GM12873 (cell line): ENCODE data around the gene UMODL1.

Source experiments
- TF ChIP-seq, protein P1 (sequence below): IDR thresholded peaks from 2 replicates; pipeline ENCODE4 v1.5.1; 2012; ENCODE audit warnings: low read depth, mild to moderate bottlenecking, moderate library complexity, low read length, control low read depth; ENCODE audit not compliant: insufficient read depth; ENCODE audit errors: missing control alignments

UMODL1 gene

DNA sequence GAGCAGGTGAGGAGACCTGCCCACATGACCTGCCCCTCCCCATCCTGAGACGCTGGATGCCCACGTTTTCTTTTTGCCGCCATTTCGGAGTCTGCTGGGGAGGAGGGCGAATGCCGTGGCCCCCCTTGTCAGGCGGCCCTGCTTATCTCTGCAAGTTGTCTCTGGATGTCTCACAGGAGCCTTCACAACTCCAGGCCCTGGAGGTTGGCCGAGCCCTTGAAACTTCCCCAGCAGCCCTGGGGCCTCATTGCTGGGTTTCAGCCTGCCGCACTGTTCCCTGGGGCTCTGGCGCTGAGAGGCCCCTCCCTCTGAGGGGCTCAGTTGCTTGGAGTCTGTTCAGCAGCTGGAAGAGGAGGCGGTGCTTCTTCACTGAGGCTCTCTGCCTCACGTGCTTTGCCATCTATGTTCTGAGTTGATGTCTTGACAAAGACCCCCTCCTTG lies 31.2 kb upstream of the UMODL1 start:
- TF ChIP-seq, protein P1, sequence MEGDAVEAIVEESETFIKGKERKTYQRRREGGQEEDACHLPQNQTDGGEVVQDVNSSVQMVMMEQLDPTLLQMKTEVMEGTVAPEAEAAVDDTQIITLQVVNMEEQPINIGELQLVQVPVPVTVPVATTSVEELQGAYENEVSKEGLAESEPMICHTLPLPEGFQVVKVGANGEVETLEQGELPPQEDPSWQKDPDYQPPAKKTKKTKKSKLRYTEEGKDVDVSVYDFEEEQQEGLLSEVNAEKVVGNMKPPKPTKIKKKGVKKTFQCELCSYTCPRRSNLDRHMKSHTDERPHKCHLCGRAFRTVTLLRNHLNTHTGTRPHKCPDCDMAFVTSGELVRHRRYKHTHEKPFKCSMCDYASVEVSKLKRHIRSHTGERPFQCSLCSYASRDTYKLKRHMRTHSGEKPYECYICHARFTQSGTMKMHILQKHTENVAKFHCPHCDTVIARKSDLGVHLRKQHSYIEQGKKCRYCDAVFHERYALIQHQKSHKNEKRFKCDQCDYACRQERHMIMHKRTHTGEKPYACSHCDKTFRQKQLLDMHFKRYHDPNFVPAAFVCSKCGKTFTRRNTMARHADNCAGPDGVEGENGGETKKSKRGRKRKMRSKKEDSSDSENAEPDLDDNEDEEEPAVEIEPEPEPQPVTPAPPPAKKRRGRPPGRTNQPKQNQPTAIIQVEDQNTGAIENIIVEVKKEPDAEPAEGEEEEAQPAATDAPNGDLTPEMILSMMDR: no peak

DNA sequence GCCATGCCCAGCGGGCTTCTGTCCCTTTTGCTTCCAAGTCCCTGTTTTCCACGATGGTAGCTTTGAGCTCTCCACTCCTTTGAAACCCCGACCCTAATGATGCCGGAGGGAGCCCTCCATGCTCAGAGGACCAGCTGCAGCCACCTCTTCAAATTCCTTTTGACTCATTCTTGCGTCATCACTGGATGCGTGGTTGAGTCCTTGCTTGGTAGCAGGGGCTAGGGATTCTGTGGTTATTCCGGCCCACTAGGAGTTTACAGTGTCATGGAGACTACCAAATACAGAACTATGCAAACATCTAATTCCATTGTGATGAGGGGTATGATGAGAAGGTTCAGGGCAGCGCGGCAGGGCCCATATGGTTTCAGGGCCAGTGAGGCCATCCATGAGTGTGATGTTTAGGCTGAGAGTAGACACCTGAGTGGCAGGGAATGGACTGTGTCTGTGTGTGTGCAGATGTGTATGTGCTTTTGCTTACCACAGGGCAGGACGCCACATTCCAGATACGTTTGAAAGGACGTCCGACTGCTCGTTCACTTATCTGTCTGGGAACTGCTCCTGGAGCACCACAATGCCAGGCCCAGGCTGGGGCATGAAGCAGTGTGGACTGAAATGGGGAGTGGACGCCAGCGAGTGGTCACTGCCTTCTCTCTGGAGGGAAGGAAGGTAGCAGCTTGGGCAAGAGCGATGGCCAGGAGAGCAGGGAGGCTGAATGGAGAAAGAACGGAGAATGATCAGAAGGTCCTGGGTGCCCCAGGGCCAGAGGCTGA lies 30.5 kb upstream of the UMODL1 start:
- TF ChIP-seq, protein P1: no peak

DNA sequence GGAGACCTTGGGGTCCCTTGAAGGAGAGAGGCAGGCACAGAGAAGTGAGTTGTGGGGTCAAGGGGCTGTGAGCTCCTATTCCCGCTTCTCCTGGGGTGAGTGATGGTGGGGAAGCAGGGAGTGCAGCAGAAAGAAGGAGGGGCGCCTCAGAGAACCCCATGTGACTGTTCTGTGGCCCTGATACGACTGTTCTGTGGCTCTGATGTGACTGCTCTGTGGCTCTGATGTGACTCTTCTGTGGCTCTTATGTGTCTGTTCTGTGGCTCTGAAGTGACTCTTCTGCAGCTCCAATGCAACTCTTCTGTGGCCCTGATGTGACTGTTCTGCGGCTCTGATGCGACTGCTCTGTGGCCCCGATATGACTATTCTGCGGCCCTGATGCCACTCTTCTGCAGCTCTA lies 29.9 kb upstream of the UMODL1 start:
- TF ChIP-seq, protein P1: no peak

DNA sequence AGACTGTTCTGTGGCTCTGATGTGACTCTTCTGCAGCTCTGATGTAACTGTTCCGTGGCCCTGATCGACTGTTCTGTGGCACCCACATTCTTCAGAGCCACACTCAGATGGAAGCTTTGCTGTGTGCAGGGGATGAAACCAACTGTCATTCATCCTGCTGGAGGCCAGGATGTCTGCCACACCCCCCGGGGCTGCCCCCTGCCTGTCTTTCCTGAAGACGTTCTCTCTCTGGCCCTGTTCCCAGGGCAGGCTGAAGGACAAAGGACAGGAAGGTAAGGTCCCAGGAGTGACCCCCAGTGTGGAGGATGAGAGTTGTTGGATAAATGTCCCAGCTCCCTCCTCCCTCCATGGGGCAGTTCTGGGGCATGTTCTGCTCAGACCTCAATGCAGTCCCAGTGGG lies 29.4 kb upstream of the UMODL1 start:
- TF ChIP-seq, protein P1: no peak

DNA sequence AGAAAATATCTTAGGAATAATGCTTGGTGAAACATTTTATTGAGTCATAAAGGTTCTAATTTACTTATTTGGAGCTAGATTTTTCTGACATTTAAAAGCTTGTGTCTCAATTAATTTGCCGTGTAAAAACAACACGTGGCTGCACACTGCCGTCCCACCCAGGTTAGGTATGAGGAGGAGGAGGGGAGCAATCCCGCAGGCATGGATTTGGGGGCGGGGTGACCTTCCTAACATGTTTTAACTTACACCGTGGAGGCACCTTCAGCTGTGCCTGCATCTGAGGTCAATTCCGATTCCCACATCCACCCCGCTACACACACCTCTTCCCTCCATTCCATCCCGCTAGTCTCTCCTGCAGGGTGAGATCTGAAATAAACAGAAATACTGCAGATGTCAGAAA lies 28.5 kb upstream of the UMODL1 start:
- TF ChIP-seq, protein P1: no peak

DNA sequence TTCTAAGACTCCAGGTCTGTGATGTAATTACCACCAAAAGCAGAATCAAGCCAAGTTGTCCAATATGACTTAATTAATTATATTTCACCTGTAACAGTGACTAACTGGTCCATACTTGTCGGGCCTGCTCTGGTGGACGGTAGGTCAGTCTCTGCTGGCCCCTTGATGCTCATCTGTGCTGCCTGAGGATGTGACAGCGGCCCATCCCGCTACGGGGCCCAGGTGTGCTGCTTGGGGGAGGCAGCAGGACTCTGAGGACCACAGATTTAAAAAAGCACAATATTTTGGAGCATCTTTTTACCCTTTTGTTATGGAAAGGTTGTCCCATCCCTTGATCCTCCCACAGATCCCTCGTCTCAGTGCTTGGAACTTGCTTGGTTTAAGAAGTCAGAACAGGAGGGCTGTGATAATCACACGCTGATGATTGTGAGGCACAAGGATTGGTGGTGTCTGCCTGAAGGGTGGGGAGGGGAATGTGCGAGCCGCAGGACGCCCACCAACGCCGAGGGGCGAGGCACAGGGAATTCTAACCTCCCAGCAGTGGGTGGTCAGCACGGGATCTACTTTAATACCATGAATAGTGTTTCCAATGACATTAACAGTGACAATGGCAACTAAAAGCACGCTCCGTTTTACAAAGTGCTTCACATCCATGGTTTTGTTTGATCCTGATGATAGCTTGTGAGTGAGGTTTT lies 27.8 kb upstream of the UMODL1 start:
- TF ChIP-seq, protein P1: no peak

DNA sequence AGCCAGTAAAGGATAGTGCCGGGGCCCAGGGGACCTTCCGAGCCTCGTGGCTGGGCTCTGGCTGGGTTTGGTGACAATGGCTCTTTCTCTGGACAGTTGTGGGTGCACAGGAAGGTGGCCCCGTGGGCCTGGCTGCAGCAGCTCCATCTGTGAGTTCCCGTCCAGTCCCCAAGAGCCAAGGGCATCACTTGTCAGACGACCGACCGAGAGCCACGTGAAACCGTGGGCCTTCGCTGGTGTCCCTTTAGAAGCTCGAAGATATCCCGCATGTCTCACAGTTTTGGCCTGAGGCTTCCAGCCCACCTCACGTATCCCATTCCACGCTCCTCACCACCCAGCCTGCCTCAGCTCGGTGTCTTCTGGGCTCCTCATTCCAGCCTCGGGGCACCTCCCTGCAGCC lies 27.2 kb upstream of the UMODL1 start:
- TF ChIP-seq, protein P1: no peak
